ENCODE results near the gene MACROD2.

DNA sequence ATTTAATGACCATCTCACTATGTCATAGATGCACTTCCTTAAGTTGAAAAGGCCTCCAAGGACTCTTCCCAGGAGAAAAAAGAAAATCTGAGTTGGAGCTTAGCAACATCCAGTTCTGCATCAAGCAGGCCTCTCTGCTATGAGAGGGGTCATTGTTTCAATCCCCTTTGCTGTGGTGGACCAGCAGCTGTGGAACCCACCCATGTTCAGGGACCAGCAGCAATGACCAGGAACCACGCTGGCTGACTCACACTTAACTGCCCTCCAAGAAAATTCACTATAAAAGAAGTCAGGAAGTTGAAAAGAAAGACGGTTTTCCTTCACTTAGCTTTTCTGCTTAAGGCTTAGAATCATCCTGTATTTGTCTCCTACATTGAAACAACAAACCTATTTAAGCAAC is 1404.5 kb downstream of the MACROD2 start:
- TF ChIP-seq TOX (CRISPR knock-in tag; IDR thresholded peaks at IDR 0.05; ENCODE audit: borderline replicate concordance): no peak
- no peak for TF ChIP-seq SNAI2 (CRISPR knock-in tag; IDR thresholded peaks at IDR 0.05)
- TF ChIP-seq RARB (CRISPR knock-in tag; IDR thresholded peaks at IDR 0.05): no peak
- TF ChIP-seq ZNF70 (CRISPR knock-in tag; IDR thresholded peaks at IDR 0.05): no peak
- TF ChIP-seq ARNTL (CRISPR knock-in tag; IDR thresholded peaks at IDR 0.05; ENCODE audit: borderline replicate concordance, low read depth): no peak
- TF ChIP-seq, protein P1, sequence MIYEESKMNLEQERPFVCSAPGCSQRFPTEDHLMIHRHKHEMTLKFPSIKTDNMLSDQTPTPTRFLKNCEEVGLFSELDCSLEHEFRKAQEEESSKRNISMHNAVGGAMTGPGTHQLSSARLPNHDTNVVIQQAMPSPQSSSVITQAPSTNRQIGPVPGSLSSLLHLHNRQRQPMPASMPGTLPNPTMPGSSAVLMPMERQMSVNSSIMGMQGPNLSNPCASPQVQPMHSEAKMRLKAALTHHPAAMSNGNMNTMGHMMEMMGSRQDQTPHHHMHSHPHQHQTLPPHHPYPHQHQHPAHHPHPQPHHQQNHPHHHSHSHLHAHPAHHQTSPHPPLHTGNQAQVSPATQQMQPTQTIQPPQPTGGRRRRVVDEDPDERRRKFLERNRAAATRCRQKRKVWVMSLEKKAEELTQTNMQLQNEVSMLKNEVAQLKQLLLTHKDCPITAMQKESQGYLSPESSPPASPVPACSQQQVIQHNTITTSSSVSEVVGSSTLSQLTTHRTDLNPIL (CRISPR knock-in tag; IDR thresholded peaks at IDR 0.05; ENCODE audit: low read depth): no peak
- TF ChIP-seq ZC3H10 (CRISPR knock-in tag; IDR thresholded peaks at IDR 0.05): no peak
